GM18951 (cell line): ENCODE data around the gene PCNX2.

Experiments used
- POLR2A ChIP-seq: IDR thresholded peaks from 4 replicates; pipeline ENCODE4 v1.6.1; 2011; ENCODE audit warnings: mild to moderate bottlenecking; ENCODE audit not compliant: insufficient read length, insufficient read depth; ENCODE audit errors: extremely low read depth
- in situ Hi-C: fragments of 300-500 bp; cut with MboI; formaldehyde crosslinking; loops from one replicate; pipeline ENCODE4 v1.12.0; 2022; ENCODE audit warnings: low sequenced_read_pairs, mixed read lengths, inconsistent platforms; ENCODE audit not compliant: unreplicated experiment

Gene PCNX2

DNA sequence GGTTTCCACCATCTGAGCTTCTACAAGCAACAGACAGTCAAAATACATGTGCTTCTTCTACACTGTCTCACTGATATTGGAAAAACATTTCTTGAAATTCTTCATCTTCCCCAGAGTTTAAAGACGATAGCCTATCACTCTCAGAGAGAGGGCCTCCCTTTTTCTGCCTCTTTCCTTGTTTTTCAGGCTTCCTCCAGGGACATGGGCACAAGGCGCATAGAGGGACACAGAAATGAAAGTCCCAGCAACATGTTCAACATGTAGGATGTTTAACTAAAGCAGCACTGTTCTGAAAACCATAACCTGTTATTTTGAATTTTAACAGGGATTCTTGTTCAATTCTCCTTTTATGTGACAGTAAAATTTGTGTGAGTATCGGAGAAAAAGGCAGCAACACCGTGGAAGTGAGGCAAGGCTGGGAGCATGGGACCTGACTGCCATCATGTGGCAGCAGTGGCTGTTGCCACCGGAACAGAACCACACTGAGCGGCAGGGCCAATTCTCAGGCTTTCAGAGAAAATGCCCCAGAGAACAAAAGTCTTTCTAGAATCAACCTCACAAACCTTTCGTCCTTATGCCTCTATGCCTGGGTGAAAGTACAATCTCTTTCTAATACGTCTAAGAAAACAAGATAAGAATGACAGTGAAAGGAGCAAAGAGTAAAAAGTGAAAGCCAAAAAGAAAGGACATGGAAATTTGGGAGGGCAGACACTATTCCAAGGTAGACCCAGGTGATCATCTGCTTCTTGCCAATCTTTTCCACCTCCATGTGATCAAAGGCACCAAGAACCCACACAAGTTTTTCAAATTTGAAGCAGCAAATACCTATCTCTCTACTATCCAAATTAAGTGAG is 54.5 kb downstream of the PCNX2 start:
- in situ Hi-C loops = no loop called here

GRCh38 chr1:233240371-233240770 is 55.2 kb downstream of the PCNX2 start:
- no peak for TF ChIP-seq POLR2A
- in situ Hi-C loops = no loop called here

More for the DNA sequence above, 54.5 kb downstream of the PCNX2 start:
- TF ChIP-seq POLR2A = no peak

DNA sequence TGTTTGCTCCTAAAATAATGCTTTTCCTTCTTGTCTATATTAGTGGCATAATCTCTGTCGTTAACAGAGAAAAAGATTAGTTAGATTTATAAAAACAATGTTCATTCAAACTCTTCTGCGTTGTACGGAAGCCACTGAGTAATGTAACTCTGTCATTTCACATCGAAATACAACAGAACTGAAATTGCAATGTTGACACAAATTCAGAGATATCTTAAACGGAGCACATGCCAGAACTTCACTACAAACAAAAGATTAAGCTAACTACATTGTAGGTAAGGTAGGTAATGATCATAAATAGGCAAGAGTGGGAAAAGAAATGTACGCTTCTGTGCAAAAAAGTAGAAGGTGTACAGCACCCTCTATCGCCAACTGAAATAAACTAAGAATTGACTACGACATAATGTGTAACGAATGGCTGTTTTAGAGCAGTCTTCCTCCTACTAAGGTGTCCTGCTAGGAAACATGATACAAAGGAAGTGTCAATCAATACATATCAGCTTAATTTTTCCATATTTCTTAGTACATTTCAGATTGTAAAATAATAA is 56.6 kb downstream of the PCNX2 start:
- no peak for TF ChIP-seq POLR2A
- in situ Hi-C loops = loop anchor here (10.0 kb wide), 1 partner anchor 604 kb away; the partner anchor contains the start of gene SIPA1L2

DNA sequence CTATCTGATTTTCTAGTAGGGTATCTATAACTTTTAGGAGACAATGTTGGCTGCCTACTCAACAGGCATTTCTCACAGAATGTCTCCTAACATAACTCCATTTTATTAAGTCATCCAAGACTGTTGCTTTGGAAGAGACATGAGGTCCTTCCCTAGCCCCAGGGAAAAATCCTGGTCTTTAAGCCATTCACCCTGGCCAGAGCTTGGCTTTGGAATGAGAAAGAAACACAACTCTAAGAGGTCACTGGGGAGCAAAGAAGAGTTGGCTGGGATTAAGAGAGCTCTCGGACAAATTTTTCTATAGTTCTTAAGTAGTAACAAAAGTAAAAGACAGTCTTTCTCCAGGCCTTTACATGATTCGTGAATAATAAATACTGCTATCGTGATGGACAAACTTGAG is 57.9 kb downstream of the PCNX2 start:
- TF ChIP-seq POLR2A = no peak
- in situ Hi-C loops = loop anchor here (10.0 kb wide), 1 partner anchor 603 kb away; the partner anchor contains the start of gene SIPA1L2

DNA sequence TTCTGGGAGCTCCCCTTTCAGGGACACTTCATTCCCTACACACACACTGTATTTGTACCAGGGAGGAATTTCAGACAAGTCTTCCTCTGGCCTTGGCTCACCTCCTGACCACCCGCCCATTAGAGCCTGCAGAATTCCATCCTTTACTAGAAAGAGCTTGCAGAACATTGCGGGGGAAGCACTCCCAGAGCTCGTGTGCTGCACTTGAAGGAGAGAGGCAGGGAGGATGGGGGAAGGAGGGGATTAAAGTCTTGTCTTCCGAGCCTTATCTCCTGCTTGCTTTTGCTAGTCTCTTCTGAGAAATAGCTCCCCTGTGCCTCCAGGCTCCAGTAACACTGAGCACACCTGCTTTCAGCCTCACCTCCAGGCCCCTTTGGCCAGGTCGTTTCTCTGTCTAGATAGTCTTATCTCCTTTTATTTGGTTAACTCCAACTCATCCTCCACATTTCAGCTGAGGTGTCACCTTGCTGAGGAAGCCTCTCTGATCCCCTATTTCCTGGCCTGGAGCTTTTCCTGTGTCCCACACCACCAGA is 62.0 kb downstream of the PCNX2 start:
- TF ChIP-seq POLR2A = no peak
- in situ Hi-C loops = loop anchor here (10.0 kb wide), 1 partner anchor 599 kb away; the partner anchor contains the start of gene SIPA1L2

GRCh38 chr1:233230011-233230410 is 65.5 kb downstream of the PCNX2 start:
- in situ Hi-C loops = loop anchor here (10.0 kb wide), 1 partner anchor 595 kb away; the partner anchor contains the start of gene SIPA1L2

GRCh38 chr1:233229288-233229687 is 66.2 kb downstream of the PCNX2 start:
- TF ChIP-seq POLR2A = no peak
- in situ Hi-C loops = no loop called here

More at GRCh38 chr1:233230011-233230410, 65.5 kb downstream of the PCNX2 start:
- no peak for TF ChIP-seq POLR2A

DNA sequence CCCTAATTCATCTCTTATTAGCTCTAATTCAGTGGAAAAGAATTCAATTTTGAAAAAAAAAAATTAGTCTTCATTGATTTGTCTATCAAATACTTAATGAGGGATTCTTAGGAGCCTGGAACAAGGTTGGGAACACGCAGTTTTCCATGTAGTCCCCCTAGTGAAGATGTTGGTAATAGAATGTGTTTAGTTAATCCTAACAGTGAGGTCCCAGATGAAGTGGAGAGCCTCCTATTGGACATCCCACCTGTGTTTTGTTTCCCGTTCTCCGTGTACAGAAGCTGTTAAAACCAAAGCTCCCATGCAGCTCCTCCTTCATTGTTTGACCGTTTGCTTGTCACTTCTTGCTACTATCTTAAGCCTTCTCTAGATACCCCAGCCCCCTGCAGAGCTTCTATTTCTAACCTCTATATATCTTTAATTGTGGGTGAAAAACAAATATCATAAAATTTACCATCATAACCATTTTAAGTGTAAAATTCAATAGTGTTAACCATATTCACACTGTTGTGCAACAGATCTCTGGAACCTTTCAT is 67.5 kb downstream of the PCNX2 start:
- no peak for TF ChIP-seq POLR2A
- in situ Hi-C loops = no loop called here

GRCh38 chr1:233224311-233224710 is 71.2 kb downstream of the PCNX2 start:
- no peak for TF ChIP-seq POLR2A
- in situ Hi-C loops = no loop called here

GRCh38 chr1:233217832-233218231 is 77.7 kb downstream of the PCNX2 start:
- TF ChIP-seq POLR2A = no peak
- in situ Hi-C loops = no loop called here

GRCh38 chr1:233216009-233216408 is 79.5 kb downstream of the PCNX2 start:
- in situ Hi-C loops = no loop called here
- TF ChIP-seq POLR2A = no peak

- no peak for TF ChIP-seq POLR2A
- in situ Hi-C loops = no loop called here
These were observed 80.3 kb downstream of the PCNX2 start for GRCh38 chr1:233215135-233215760.

- TF ChIP-seq POLR2A = no peak
- in situ Hi-C loops = no loop called here
These were observed 83.9 kb downstream of the PCNX2 start for GRCh38 chr1:233211595-233211994.
